Measurements from ENCODE around the gene NFIB. TPM values are rescaled to one million over a fixed set of nuclear protein-coding genes. Genes with fewer than 3 reads are reported as not detected.

NFIB gene
- total RNA-seq, 4 donors from 2014 or later: 40.2 to 150 (median 83.7) TPM

GRCh38 chr9:14156046-14156445 lies 157.9 kb downstream of the NFIB start:
- peaks cover 0 to 20% (median 0%) of the 10 kb centered on the region in 4 donors for H3K4me1 ChIP-seq
- in situ Hi-C loops (cut with MboI; ENCODE audit: low pct_ligation_motif_present in 1 of 4, low pct_unique_long_range_greater_than_20kb in 1 of 4, low sequenced_read_pairs in 3 of 4) (no loop called here), intact Hi-C loops (cut with DNase I; ENCODE audit: low total_unique reads) (no loop called here)
- H3K27ac ChIP-seq: no peak overlapping the region
- H3K36me3 ChIP-seq: no peaks in the 10 kb centered on the region
- H3K4me3 ChIP-seq: no peak overlapping the region
- no peak for DNase-seq
- no peak for TF ChIP-seq POLR2A (IDR thresholded peaks at IDR 0.05)
- H3K27me3 ChIP-seq: no peaks in the 10 kb centered on the region
- 77 to 78% methylated on average over 6 of the region's 6 CpGs for WGBS, 2 donors (ENCODE audit: low coverage in 1 of 2)
- H3K9me3 ChIP-seq: no peaks in the 10 kb centered on the region

- 29 to 41% methylated on average over 1 of the region's 1 CpG for WGBS, 2 donors (ENCODE audit: low coverage in 1 of 2)
- Histone ChIP-seq H3K4me3 (no peak overlapping the region), H3K9me3 (no peaks in the 10 kb centered on the region), H3K36me3 (no peaks in the 10 kb centered on the region), H3K27ac (no peak overlapping the region), H3K27me3 (no peaks in the 10 kb centered on the region), H3K4me1 (peaks cover 0 to 19% (median 0%) of the 10 kb centered on the region in 4 donors)
- no peak for DNase-seq
- intact Hi-C loops (cut with DNase I; ENCODE audit: low total_unique reads) (no loop called here), in situ Hi-C loops (cut with MboI; ENCODE audit: low pct_ligation_motif_present in 1 of 4, low pct_unique_long_range_greater_than_20kb in 1 of 4, low sequenced_read_pairs in 3 of 4) (no loop called here)
- no peak for TF ChIP-seq CTCF (IDR thresholded peaks at IDR 0.05)
- TF ChIP-seq EP300 (IDR thresholded peaks at IDR 0.05; ENCODE audit: low read depth): no peak
- no peak for TF ChIP-seq POLR2A (IDR thresholded peaks at IDR 0.05)
- no peak for TF ChIP-seq POLR2AphosphoS5 (IDR thresholded peaks at IDR 0.05)
Observed at GRCh38 chr9:14155237-14155636, 158.7 kb downstream of the NFIB start.

- in situ Hi-C loops (cut with MboI; ENCODE audit: low pct_ligation_motif_present in 1 of 4, low pct_unique_long_range_greater_than_20kb in 1 of 4, low sequenced_read_pairs in 3 of 4) (no loop called here), intact Hi-C loops (cut with DNase I; ENCODE audit: low total_unique reads) (no loop called here)
- Histone ChIP-seq H3K9me3 (no peaks in the 10 kb centered on the region), H3K27ac (no peak overlapping the region), H3K36me3 (no peaks in the 10 kb centered on the region), H3K27me3 (no peaks in the 10 kb centered on the region), H3K4me3 (no peak overlapping the region), H3K4me1 (peaks cover 0 to 2% (median 0%) of the 10 kb centered on the region in 4 donors)
- no peak for DNase-seq
- no peak for TF ChIP-seq CTCF (IDR thresholded peaks at IDR 0.05)
- no peak for TF ChIP-seq POLR2A (IDR thresholded peaks at IDR 0.05)
- TF ChIP-seq EP300 (IDR thresholded peaks at IDR 0.05; ENCODE audit: low read depth): no peak
- no peak for TF ChIP-seq POLR2AphosphoS5 (IDR thresholded peaks at IDR 0.05)
- WGBS, 2 donors (ENCODE audit: low coverage in 1 of 2): 60 to 76% methylated on average over 3 of the region's 3 CpGs
Observed at GRCh38 chr9:14153310-14153720, 160.6 kb downstream of the NFIB start.

- in situ Hi-C loops (cut with MboI; ENCODE audit: low pct_ligation_motif_present in 1 of 4, low pct_unique_long_range_greater_than_20kb in 1 of 4, low sequenced_read_pairs in 3 of 4): no loop called here
- no peak for DNase-seq
- no peaks in the 10 kb centered on the region for H3K4me1 ChIP-seq
- no peaks in the 10 kb centered on the region for H3K36me3 ChIP-seq
- 83 to 90% methylated on average over 3 of the region's 3 CpGs for WGBS, 2 donors (ENCODE audit: low coverage in 1 of 2)
- no peak for TF ChIP-seq POLR2A (IDR thresholded peaks at IDR 0.05)
- TF ChIP-seq CTCF (IDR thresholded peaks at IDR 0.05): no peak
- no peak for TF ChIP-seq EP300 (IDR thresholded peaks at IDR 0.05; ENCODE audit: low read depth)
- TF ChIP-seq POLR2AphosphoS5 (IDR thresholded peaks at IDR 0.05): no peak
- no peaks in the 10 kb centered on the region for H3K9me3 ChIP-seq
- H3K27me3 ChIP-seq: no peaks in the 10 kb centered on the region
- no peak overlapping the region for H3K4me3 ChIP-seq
- H3K27ac ChIP-seq: no peak overlapping the region
- intact Hi-C loops (cut with DNase I; ENCODE audit: low total_unique reads): no loop called here
Observed at GRCh38 chr9:14151451-14151850, 162.5 kb downstream of the NFIB start.

GRCh38 chr9:14148501-14149103 lies 165.3 kb downstream of the NFIB start:
- intact Hi-C loops (cut with DNase I; ENCODE audit: low total_unique reads): no loop called here

More at GRCh38 chr9:14148501-14149103, 165.3 kb downstream of the NFIB start:
- Histone ChIP-seq H3K27ac (no peak overlapping the region), H3K36me3 (no peaks in the 10 kb centered on the region), H3K27me3 (no peaks in the 10 kb centered on the region), H3K4me3 (no peak overlapping the region), H3K4me1 (no peaks in the 10 kb centered on the region), H3K9me3 (no peaks in the 10 kb centered on the region)
- no peak for TF ChIP-seq POLR2A (IDR thresholded peaks at IDR 0.05)
- in situ Hi-C loops (cut with MboI; ENCODE audit: low pct_ligation_motif_present in 1 of 4, low pct_unique_long_range_greater_than_20kb in 1 of 4, low sequenced_read_pairs in 3 of 4): no loop called here
- no peak for DNase-seq
- 93 to 97% methylated on average over 3 of the region's 3 CpGs for WGBS, 2 donors (ENCODE audit: low coverage in 1 of 2)
